ENCODE data around the gene CDON. TPM values are rescaled to one million over a fixed set of nuclear protein-coding genes. Genes with fewer than 3 reads are reported as not detected.

Gene CDON
- total RNA-seq, 1 experiment from 2014 or later, result 17.2 TPM

GRCh38 chr11:126058105-126058874, 4.4 kb downstream of the CDON start:
- no peaks in the 10 kb centered on the region for H3K9me3 Mint-ChIP-seq
- no peak overlapping the region for H2BK5ac ChIP-seq (ENCODE audit: insufficient read length, low read length)
- H3K27me3 ChIP-seq (ENCODE audit: insufficient read depth, low read length), result no peaks in the 10 kb centered on the region
- no peak overlapping the region for H4K5ac ChIP-seq (ENCODE audit: insufficient read length, low read depth, low read length)
- H3K56ac ChIP-seq (ENCODE audit: insufficient read length, low read depth, low read length), result no peak overlapping the region
- H3K18ac ChIP-seq (ENCODE audit: insufficient read length, low read depth, low read length), result no peak overlapping the region
- no peaks in the 10 kb centered on the region for H3K79me1 ChIP-seq (ENCODE audit: insufficient read depth, low read depth, low read length, poor library complexity, severe bottlenecking)
- TF ChIP-seq CTCF (conservative IDR thresholded peaks at IDR 0.05), result no peak
- H3T11ph ChIP-seq (ENCODE audit: low read length), result no peak overlapping the region
- no peaks in the 10 kb centered on the region for H4K20me1 ChIP-seq (ENCODE audit: control insufficient read depth, insufficient read depth, insufficient read length)
- no peak overlapping the region for H4K91ac ChIP-seq (ENCODE audit: insufficient read length, low read depth, low read length)
- no peak for DNase-seq
- peaks cover 5% of the 10 kb centered on the region for H3K23me2 ChIP-seq (ENCODE audit: insufficient read length, low read depth, low read length, poor library complexity, severe bottlenecking)
- H3K27me3 Mint-ChIP-seq (ENCODE audit: low read depth), result peaks cover 4% of the 10 kb centered on the region
- 0 out of 7 replicates have a peak overlapping the region, but pooled peaks of 1 of the 3 experiments have one; percentile 54 for H3K27ac Mint-ChIP-seq
- no peak overlapping the region for H2BK20ac ChIP-seq (ENCODE audit: low read depth, low read length, poor library complexity, severe bottlenecking)
- H2AFZ ChIP-seq (ENCODE audit: low read length), result no peak overlapping the region
- H3K4me3 Mint-ChIP-seq, result 0 out of 5 replicates have a peak overlapping the region, but pooled peaks of 1 of the 2 experiments have one; percentile 21
- no peaks in the 10 kb centered on the region for H3K79me2 ChIP-seq (ENCODE audit: insufficient read depth, low read length)
- no peaks in the 10 kb centered on the region for H3K9me3 ChIP-seq (ENCODE audit: control insufficient read depth, low read depth, low read length)
- no peak overlapping the region for H2AK5ac ChIP-seq (ENCODE audit: insufficient read length, low read length)
- no peak overlapping the region for H3K9ac ChIP-seq (ENCODE audit: extremely low read depth, insufficient read length, low read length)
- H3K4me1 ChIP-seq (ENCODE audit: insufficient read depth, low read length), result peaks cover 4% of the 10 kb centered on the region; the same call in 1 of the 2 replicates
- H3K4me1 Mint-ChIP-seq, result peaks cover 25 to 36% of the 10 kb centered on the region in 2 experiments
- H3K23ac ChIP-seq (ENCODE audit: insufficient read length, low read depth, low read length), result no peak overlapping the region
- no CpG with 5 or more reads among the region's 6 CpGs for WGBS (ENCODE audit: extremely low coverage, insufficient read length, low lambda C conversion rate)
- H3K4me2 ChIP-seq (ENCODE audit: insufficient read depth, insufficient read length, low read length), result no peak overlapping the region
- no peaks in the 10 kb centered on the region; a peak in 1 of 7 replicates for H3K36me3 Mint-ChIP-seq (ENCODE audit: insufficient read depth in 1 of 3, low read depth in 3 of 3)
- H4K8ac ChIP-seq (replicated peaks; ENCODE audit: insufficient read length, low read depth, low read length), result no peak overlapping the region
- no peak overlapping the region for H2BK15ac ChIP-seq (ENCODE audit: low read depth, low read length)
- no peak overlapping the region for H3K4ac ChIP-seq (ENCODE audit: low read depth, low read length)
- no peak overlapping the region for H2BK12ac ChIP-seq (ENCODE audit: insufficient read length, low read depth, low read length)
- H3K14ac ChIP-seq (ENCODE audit: insufficient read depth, low read length), result no peak overlapping the region
- H3K27ac ChIP-seq (ENCODE audit: insufficient read length, low read depth, low read length), result no peak overlapping the region
- H2BK120ac ChIP-seq (ENCODE audit: low read depth, low read length, poor library complexity, severe bottlenecking), result no peak overlapping the region

All from H9 (cell line).